Stimulated activated CD4-positive, alpha-beta T cell treated with anti-CD3 and anti-CD28 coated beads, Interleukin-15, amount 100 ng/mL, for 1 hour (primary cell): ENCODE results near the gene SLC2A9.
"Not testable (repeated sequence)": the region's sequence is repeated elsewhere in the genome, so short reads cannot be mapped to it uniquely, and the experiment has no call there.

ENCODE experiments used
- DNase-seq, 2 donors: peaks; one replicate each; pipeline ENCODE4 v3.0.0-alpha.2; 2020; ENCODE audit warnings: low read depth in 1 of 2, low spot score in 1 of 2

The SLC2A9 gene

GRCh38 chr4:9997886-9998285 is 23.4 kb downstream of the SLC2A9 start:
- no peak for DNase-seq

DNA sequence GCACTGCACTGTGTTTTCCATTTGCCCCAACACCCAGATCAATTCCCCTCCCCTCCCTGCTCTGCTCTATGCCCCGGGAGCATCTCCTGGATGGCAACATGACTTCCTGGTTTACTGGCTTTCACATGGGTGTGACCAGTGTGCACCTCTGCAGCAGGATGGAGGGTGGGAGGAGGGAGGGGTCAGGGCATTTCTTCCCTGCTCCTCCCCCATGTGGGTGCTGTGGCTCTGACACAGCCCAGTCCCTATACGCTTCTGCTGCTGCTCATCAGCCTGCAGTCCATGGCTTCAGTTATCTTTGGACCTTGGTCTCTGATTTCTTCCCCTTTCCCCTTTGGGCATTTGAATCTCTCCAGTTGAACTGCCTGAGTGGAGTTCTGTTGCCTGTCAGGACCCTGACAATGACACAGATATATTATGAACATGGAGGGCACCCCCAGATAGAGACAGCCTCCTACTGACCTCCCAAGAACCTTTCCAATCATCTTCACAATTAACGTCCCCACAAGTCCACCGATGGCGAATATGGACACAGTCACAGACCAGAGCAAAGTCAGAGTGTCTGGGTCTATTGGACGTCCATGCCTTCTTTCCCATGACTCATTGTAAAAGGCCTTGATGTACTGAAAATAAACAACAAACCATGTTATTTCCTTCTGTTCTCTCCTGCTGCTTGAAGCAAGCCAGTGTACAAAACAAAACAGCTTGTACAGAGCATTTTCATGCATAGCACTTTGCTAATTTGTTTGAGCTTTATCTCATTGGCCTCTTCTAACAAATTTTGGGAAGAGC is 24.8 kb downstream of the SLC2A9 start:
- no peak for DNase-seq

- DNase-seq, result no peak
These were observed 26.9 kb downstream of the SLC2A9 start for GRCh38 chr4:9994246-9994847.

- DNase-seq, result no peak
These were observed 31.2 kb downstream of the SLC2A9 start for GRCh38 chr4:9989918-9990635.

GRCh38 chr4:9988933-9989332 is 32.4 kb downstream of the SLC2A9 start:
- DNase-seq, result no peak

DNA sequence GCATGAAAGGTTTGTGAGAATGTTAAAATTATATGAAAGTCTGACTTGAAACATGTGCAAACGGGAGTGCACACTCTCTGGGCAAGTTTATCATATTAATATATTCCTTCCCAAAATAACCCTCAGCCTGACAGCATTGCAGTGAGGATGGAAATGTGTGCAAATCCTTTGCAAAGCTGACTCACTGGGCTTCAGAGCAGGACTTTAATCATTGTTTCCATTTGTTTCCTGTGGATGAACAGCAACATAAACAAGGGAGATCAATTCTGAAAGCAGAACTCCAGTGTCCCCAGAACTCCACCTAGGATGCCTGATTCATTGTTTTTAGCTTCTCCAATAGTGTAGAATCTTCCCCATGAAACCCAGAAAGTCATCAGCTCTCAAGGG is 32.9 kb downstream of the SLC2A9 start:
- no peak for DNase-seq

DNA sequence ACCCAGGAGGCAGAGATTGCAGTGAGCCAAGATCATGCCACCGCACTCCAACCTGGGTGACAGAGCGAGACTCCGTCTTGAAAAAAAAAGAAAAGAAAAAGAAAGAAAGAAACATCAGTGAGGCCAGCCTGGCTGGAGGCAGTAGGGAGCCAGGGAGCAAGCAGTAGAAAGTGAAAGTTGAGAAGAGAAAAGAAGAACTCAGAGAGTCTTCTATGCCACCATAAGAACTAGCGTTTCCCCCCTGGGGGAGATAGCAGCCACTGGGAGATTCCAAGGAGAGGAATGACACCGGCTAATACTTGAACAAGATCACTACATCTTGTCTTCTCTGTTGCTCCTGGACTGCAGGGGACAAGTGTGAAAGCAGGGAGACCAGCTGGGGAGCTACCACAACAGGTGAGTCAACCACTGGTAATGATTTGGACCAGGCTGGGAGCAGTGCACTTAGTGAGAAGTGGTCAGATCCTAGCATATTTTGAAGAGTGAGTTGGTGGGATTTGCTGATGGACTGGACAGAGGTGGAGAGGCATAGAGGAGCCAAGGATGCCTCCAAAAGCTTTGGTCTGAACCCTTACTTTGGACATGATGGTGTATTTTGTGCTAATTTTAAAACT is 33.4 kb downstream of the SLC2A9 start:
- no peak for DNase-seq

GRCh38 chr4:9984621-9985020 is 36.7 kb downstream of the SLC2A9 start:
- DNase-seq, result no peak

DNA sequence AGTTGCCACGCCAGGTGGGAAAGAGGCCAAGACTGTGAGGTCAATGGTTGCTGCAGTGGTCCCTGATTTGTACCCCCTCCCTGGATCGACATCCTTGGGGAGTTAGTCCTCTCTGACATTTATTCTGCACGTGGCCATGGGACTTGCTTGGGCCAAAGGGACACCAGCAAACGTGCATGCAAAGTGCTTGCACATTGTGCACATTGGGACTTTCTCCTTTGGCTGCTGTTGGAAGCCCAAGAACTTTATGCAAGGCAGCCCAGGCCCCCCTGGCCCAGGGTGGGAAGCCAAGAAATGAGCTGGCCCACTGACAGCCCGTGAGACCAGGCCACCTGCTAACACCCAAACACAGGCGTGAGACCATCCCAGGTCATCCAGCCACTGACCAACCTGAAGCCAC is 38.1 kb downstream of the SLC2A9 start:
- DNase-seq, result no peak

DNA sequence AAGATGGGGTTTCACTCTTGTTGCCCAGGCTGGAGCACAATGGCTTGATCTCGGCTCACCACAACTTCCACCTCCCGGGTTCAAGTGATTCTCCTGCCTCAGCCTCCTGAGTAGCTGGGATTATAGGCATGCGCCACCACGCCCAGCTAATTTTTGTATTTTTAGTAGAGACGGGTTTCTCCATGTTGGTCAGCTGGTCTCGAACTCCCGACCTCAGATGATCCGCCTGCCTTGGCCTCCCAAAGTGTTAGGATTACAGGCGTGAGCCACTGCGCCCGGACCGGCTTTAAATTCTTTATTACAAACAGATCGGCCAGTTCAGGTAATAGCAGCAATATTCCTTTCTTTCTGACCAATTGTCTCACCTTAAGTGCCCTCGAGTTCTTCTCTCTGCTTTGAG is 39.4 kb downstream of the SLC2A9 start:
- not testable (repeated sequence) for DNase-seq

GRCh38 chr4:9980898-9981297 is 40.4 kb downstream of the SLC2A9 start:
- DNase-seq, result no peak

- no peak for DNase-seq
These were observed 42.1 kb downstream of the SLC2A9 start for GRCh38 chr4:9979101-9979701.

DNA sequence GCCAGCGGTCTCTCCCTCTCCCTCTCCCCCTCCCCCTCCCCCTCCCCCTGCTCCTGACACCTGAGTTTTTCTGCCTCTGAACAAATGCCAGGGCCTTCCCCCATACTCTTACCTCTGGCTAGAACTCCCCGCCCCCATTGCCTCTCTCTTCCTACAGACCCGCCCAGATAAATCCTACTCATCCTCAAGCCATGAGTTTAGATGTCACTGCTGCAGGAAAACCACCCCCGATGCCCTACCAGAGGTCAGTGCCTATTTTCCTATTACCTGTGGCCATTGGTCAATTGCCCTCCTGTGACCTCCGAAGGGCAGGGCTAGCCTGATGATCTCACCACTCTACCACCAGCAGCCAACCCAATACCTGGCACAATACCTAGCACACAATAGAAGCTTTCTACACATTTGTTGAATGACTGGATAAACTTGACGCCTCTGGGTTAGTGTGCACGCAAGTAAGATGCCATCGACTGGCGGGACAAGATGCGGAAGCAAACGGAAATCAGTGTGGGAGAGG is 43.7 kb downstream of the SLC2A9 start:
- DNase-seq, result no peak

DNA sequence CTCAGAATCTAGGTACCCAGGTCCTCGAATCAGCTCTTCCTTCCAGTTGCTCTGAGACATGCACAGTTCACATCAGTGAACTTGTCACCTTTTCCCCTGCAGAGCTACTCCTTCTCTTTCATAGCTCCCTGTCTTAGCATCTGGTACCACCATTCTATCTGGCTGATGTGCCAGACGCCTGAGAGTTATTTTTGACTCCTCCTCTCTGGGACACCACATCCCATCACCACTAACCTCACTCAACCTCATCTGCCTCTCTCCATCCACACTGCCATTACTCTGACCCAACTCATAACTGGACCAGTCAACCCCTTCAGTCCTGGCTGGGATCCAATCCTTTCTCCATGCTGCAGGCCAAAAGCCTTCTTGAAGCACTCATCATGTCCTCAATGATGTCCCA is 44.5 kb downstream of the SLC2A9 start:
- DNase-seq, result no peak

GRCh38 chr4:9976293-9976692 is 45.0 kb downstream of the SLC2A9 start:
- DNase-seq, result no peak

DNA sequence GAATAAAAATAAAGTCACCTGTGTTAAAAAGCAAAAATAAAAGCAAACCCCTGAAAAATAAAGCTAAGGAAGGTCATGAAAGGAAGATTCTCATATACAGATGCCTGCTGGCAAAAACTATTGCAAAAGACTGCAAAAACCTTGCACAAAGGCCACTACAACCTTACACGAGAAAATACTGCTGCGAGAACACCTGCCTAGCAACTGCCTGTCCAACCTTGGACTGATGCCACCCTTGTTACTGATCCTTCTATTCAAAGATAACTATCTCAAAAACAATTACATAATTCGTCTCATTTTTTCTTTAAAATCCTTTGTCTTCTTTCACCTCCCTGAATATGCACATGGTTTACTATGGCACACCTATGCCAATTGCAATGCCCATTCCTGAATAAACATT is 49.6 kb downstream of the SLC2A9 start:
- no peak for DNase-seq

DNA sequence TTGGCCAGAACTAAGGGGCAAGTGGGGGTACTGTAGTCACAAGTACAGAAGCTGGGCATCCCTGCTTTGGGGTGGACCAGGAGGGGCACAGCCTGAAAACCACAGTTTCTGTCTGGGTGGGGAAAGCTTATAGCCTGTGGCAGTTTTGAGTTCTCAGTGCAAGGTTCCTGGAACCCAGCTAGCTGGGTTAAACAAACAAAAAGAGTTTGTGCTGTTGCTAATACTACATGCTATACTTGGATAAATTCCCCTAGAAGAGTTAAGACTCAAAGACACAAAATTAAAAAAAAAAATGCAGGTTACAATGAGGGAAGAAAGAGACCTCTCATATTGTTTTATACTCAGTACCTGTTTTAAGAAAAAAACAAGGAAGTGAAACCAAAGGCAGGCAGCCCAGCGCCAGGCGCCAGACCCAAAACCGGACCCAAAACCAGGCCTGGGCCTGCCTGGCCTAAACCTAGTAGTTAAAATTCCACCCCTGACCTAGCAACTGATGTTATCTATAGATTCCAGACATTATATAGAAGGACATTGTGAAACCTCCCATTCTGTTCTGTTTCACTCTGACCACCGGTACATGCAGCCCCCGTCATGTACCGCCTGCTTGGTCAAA is 50.8 kb downstream of the SLC2A9 start:
- no peak for DNase-seq

- no peak for DNase-seq
These were observed 51.5 kb downstream of the SLC2A9 start for GRCh38 chr4:9969526-9970398.

DNA sequence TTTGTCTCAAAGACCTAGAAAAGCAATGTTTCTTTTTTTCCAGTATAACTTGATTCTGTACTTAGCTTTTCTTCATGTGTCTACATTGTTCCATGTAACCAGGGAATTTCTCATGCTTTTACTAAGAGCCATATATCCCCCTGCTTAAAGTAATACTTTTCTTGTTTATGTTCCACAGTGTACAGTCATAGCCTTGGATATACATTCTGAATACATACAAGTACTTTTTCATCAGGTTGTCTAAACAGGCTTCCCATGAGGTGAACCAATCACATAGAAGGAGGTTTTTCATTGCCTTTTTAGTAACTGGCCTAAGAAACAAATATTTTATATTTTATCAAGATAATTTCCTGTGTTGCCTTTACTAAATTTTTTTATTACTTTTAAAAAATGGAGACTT is 52.8 kb downstream of the SLC2A9 start:
- no peak for DNase-seq

DNA sequence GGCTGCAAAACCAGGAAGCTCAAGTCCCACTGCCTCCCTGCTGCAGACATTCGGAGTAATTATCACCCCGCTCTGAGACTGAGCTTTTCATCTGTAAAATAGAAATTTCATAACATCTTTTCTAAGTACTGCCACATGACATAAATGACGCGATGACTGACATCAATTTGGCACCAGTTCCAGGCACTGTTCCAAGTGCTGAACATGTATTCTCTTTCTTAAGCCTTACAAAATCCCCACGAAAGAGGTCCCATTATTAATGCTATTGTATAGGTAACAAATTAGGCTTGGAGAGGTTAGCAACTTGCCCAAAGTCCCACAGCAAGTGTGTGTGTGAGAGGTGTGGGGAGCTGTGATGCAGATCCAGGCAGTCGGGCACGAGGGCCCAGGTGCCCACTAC is 56.4 kb downstream of the SLC2A9 start:
- DNase-seq, result no peak
